GM18499 (cell line): ENCODE results near the gene SEC62.
A peak's percentile ranks its signal among the peaks of the same experiment; 100 is the strongest.

ENCODE experiments used
- ATAC-seq: cut with Tn5 transposase; IDR thresholded peaks from one replicate; pipeline ENCODE4 v1.9.1; 2021; ENCODE audit warnings: moderate number of reproducible peaks; ENCODE audit not compliant: insufficient read depth, unreplicated experiment

The SEC62 gene, protein sequence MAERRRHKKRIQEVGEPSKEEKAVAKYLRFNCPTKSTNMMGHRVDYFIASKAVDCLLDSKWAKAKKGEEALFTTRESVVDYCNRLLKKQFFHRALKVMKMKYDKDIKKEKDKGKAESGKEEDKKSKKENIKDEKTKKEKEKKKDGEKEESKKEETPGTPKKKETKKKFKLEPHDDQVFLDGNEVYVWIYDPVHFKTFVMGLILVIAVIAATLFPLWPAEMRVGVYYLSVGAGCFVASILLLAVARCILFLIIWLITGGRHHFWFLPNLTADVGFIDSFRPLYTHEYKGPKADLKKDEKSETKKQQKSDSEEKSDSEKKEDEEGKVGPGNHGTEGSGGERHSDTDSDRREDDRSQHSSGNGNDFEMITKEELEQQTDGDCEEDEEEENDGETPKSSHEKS

GRCh38 chr3:169966428-169966950, at the start of gene SEC62:
Gene SEC62 (plus strand): TSS chr3:169966807. CDS start chr3:169966823, 16 bp downstream.
- peak; percentile 54 for ATAC-seq

- no peak for ATAC-seq
Measured at GRCh38 chr3:169923189-169923588, 43.4 kb upstream of the SEC62 start.

GRCh38 chr3:169923831-169924230, 42.8 kb upstream of the SEC62 start:
- ATAC-seq: no peak

GRCh38 chr3:169929830-169930519, 36.6 kb upstream of the SEC62 start:
- peak; percentile 24 for ATAC-seq

GRCh38 chr3:169930843-169931242, 35.8 kb upstream of the SEC62 start:
- no peak for ATAC-seq

- ATAC-seq: peak; percentile 94
Measured at GRCh38 chr3:169931747-169932520, 34.7 kb upstream of the SEC62 start.

- no peak for ATAC-seq
Measured at GRCh38 chr3:169939320-169939719, 27.3 kb upstream of the SEC62 start.

- ATAC-seq: no peak
Measured at GRCh38 chr3:169939751-169940150, 26.9 kb upstream of the SEC62 start.

DNA sequence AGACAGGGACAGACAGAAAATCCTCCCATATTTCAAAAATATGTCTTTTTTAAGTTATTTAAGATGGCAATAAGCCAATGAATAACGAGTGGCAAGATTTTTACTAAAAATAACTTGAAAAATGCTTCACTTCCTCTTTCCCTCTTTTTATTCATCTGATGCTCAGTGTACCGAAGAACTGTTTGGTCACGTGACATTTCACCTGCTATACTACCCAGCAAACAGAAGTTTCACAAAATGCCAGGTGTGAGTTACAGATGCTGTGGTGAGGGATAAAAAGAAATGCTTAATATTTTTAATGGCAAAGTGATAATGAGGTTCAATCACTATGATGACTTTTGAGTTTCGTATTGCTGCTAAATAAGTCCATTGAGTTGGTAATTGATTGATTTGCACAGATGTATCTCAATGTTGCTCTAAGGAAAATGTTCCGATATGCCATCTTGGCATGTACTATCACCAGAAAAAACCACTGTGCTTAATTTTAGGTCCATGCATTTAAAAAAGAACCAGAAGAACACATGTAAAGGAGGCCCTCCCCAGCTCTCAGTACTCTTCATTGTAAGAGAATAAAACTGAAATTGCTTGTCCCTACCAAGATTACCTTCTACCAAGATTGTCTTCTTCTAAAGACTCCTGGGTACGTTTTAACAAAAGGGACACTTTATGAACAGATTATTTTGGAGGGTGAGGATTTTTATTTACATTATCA, 26.0 kb upstream of the SEC62 start:
- peak; percentile 61 for ATAC-seq

DNA sequence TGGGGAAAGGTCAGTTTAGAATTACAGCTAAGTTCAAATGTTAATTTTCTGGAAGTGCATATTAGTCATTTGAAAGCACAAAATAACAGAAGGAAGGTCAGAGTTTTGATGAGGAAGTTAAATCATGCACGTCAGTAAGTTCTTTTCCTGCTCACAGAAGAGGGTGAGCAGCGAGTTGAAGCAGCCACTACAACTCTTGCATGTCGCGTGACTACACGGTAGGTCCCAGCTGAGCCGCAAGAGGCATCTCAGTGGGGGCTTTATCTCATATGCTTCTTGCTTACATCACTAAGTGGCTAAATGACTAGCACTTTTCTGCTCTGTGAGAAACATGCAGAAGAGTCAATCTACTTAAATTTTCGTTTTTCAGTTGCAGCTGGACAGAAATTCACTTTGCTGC, 21.3 kb upstream of the SEC62 start:
- ATAC-seq: peak; percentile 73

GRCh38 chr3:169946336-169946735, 20.3 kb upstream of the SEC62 start:
- no peak for ATAC-seq

GRCh38 chr3:169948559-169949448, 17.8 kb upstream of the SEC62 start:
- ATAC-seq: no peak

DNA sequence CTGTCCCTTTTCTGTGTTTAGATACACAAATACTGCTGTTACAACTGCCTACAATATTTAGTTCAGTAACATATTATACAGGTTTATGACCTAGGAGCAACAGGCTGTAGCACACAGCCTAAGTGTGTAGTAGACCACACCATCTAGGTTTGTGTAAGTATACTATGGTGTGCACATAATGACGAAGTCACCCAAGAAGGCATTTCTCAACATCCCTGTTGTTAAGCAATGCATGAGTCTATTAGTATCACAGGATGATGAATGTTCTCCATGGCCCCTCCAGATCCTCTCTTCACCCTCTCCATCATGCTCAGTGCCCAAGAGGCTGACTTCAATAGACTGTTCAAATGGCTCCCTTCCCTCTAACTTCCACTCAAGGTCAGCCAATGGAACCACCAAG, 14.6 kb upstream of the SEC62 start:
- no peak for ATAC-seq

GRCh38 chr3:169953462-169954141, 13.0 kb upstream of the SEC62 start:
- ATAC-seq: no peak

- ATAC-seq: peak; percentile 80
Measured at GRCh38 chr3:169954142-169954756, 12.4 kb upstream of the SEC62 start.

DNA sequence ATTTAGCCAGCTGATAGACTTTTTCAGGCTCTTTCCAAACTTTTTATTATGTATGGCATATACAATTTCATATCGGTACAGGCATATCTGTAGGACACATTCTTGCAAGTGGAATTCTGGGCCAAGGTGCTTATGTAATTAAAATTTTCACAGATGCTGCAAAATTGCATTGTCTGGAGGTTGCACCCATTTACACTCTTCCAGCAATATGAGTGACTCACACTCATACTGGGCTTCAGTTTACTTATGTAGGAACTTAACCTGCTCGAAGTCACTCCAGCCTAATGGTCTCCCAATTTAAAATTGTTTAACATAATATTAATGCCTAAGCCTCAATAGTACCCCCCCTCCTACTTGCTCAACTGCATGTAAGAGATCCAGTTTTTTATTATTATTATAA, 11.2 kb upstream of the SEC62 start:
- no peak for ATAC-seq

DNA sequence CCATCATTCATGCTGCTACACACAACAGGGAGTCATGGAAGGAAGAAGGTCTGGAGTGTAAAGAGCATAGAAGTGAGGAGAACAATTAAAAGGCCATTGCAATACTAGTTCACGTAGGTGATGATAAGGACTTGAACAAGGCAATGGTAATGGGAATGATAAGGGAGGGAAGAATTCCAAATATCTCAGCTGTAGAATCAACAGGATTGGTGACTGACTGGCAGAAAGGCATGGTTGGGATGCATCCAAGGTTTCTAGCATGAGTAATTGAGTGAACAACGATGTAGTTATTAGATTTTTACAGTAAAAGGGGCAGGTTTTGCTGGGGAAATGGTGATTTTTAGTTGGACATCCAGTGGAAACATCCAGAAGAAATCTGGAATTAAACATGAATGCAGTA, 2.4 kb upstream of the SEC62 start:
- no peak for ATAC-seq
